ENCODE data around the gene SOX21. TPM values are rescaled to one million over a fixed set of nuclear protein-coding genes. Genes with fewer than 3 reads are reported as not detected.

Gene SOX21
- total and polyA plus RNA-seq, 2 experiments from 2014 or later: 1.7 to 3.5 TPM

DNA sequence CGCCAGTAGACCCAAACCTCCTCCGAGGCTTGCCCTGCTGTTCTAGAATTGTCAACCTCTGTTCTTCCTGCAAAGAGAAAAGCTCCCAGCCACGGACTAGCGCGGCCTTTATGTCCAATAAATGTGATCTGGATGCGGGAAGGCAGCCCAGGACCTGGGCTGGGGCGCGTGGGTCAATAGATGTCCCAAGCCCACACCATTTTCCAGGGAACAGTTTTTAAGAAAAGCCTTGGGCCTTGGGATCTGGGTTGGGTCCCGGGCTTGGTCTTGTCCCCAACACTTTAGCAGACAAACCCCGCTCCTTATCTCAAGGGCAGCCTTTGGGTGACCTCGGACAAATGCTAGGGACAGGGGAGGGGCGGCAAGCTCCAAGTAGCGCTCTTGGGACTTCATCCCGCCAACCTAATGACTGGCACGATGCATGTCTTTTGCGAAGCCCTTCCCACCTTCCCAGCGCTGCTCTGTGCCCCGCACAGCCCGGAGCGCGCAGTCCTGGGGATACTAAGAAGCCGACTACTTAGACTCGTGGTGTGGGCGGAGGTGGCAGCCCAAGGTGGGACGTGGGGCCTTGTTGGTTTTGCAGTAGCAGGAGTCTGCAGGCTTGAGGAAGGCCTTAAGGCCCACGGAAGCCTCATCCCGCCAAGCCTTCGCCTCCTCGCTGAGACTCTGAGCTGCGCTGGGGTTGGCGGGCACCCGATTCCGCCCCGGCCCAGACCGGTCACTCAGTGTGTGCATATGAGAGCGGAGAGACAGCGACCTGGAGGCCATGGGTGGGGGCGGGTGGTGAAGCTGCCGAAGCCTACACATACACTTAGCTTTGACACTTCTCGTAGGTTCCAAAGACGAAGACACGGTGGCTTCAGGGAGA is 10.8 kb downstream of the SOX21 start:
- Histone ChIP-seq H3F3A (replicated peaks; ENCODE audit: low read depth) (peaks cover 9% of the 10 kb centered on the region; the same call in 1 of the 2 replicates), H3K27me3 (ENCODE audit: insufficient read depth) (peaks cover 79% of the 10 kb centered on the region), H3K9me2 (ENCODE audit: insufficient read depth) (no peaks in the 10 kb centered on the region), H3K27ac (ENCODE audit: low read depth) (no peak overlapping the region), H3K79me2 (replicated peaks; ENCODE audit: insufficient read depth) (no peaks in the 10 kb centered on the region), H4K20me1 (replicated peaks; ENCODE audit: insufficient read depth) (no peaks in the 10 kb centered on the region), H3K36me3 (ENCODE audit: insufficient read depth) (no peaks in the 10 kb centered on the region), H3K4me1 (ENCODE audit: insufficient read depth) (peaks cover 37% of the 10 kb centered on the region), H3K4me2 (peak overlapping the region; percentile 91), H3K4me3 (peak overlapping the region; percentile 67), H2AFZ (peak overlapping the region; percentile 82)
- peak; percentile 13 for ATAC-seq
- H3K4me1 Mint-ChIP-seq: peaks cover 35% of the 10 kb centered on the region
- H3K4me3 Mint-ChIP-seq: peak overlapping the region; percentile 66
- DNase-seq (ENCODE audit: low spot score): peak; percentile 43
- no peak overlapping the region for H3K27ac Mint-ChIP-seq
- peaks cover 23% of the 10 kb centered on the region for H3K9me3 Mint-ChIP-seq
- peaks cover 21% of the 10 kb centered on the region; the same call in 2 of the 3 replicates for H3K36me3 Mint-ChIP-seq (ENCODE audit: low read depth)
- H3K27me3 Mint-ChIP-seq (ENCODE audit: insufficient read depth, low read depth, poor library complexity): peaks cover 75% of the 10 kb centered on the region
- TF ChIP-seq EZH2 (IDR thresholded peaks at IDR 0.05; ENCODE audit: low read depth, unreplicated experiment): peak; percentile 91
- no peak for TF ChIP-seq STAT1 (IDR thresholded peaks at IDR 0.05; ENCODE audit: unreplicated experiment)
- no peak for TF ChIP-seq CREB1 (CRISPR knock-in tag; IDR thresholded peaks at IDR 0.05; ENCODE audit: low read depth)
- TF ChIP-seq, protein P1, sequence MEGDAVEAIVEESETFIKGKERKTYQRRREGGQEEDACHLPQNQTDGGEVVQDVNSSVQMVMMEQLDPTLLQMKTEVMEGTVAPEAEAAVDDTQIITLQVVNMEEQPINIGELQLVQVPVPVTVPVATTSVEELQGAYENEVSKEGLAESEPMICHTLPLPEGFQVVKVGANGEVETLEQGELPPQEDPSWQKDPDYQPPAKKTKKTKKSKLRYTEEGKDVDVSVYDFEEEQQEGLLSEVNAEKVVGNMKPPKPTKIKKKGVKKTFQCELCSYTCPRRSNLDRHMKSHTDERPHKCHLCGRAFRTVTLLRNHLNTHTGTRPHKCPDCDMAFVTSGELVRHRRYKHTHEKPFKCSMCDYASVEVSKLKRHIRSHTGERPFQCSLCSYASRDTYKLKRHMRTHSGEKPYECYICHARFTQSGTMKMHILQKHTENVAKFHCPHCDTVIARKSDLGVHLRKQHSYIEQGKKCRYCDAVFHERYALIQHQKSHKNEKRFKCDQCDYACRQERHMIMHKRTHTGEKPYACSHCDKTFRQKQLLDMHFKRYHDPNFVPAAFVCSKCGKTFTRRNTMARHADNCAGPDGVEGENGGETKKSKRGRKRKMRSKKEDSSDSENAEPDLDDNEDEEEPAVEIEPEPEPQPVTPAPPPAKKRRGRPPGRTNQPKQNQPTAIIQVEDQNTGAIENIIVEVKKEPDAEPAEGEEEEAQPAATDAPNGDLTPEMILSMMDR (conservative IDR thresholded peaks at IDR 0.05; ENCODE audit: low read depth in 2 of 2): no peak

DNA sequence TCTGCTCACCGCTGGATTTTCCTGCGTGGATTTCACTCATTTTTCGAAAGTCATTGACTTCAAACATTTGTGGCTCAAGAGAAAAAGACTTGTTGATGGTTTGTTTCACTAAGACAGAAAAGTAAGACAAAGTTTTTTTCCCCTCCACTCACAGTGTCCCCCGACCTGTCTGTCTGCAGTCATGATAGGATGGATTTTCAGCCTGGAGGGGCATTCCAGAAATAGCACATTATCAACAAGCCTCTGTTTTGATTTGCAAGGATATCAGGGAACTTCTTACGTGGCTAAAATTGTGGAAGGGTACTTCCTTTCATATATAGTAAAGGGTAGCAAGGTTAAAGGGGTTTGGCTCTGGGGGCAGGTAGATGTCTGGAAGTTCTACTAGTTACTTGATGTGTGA is 11.8 kb downstream of the SOX21 start:
- no peak overlapping the region for H3K4me3 ChIP-seq
- no peak overlapping the region for H3K4me3 Mint-ChIP-seq
- H4K20me1 ChIP-seq (replicated peaks; ENCODE audit: insufficient read depth): no peaks in the 10 kb centered on the region
- peaks cover 25% of the 10 kb centered on the region for H3K4me1 Mint-ChIP-seq
- H3K36me3 Mint-ChIP-seq (ENCODE audit: low read depth): peaks cover 19% of the 10 kb centered on the region; the same call in 2 of the 3 replicates
- no peak overlapping the region for H3K27ac ChIP-seq (ENCODE audit: low read depth)
- no peaks in the 10 kb centered on the region for H3K36me3 ChIP-seq (ENCODE audit: insufficient read depth)
- peaks cover 68% of the 10 kb centered on the region for H3K27me3 Mint-ChIP-seq (ENCODE audit: insufficient read depth, low read depth, poor library complexity)
- H3K9me3 Mint-ChIP-seq: peaks cover 21% of the 10 kb centered on the region
- H3K27me3 ChIP-seq (ENCODE audit: insufficient read depth): peaks cover 69% of the 10 kb centered on the region
- H3K27ac Mint-ChIP-seq: no peak overlapping the region
- H3K9me2 ChIP-seq (ENCODE audit: insufficient read depth): no peaks in the 10 kb centered on the region
- no peak overlapping the region for H3K4me2 ChIP-seq
- H3K4me1 ChIP-seq (ENCODE audit: insufficient read depth): peaks cover 28% of the 10 kb centered on the region
- no peak overlapping the region for H2AFZ ChIP-seq
- no peaks in the 10 kb centered on the region for H3K79me2 ChIP-seq (replicated peaks; ENCODE audit: insufficient read depth)
- no peak for ATAC-seq
- peaks cover 9% of the 10 kb centered on the region; the same call in 1 of the 2 replicates for H3F3A ChIP-seq (replicated peaks; ENCODE audit: low read depth)
- DNase-seq (ENCODE audit: low spot score): no peak
- TF ChIP-seq ZNF114 (CRISPR knock-in tag; IDR thresholded peaks at IDR 0.05) (no peak), EZH2 (IDR thresholded peaks at IDR 0.05; ENCODE audit: low read depth, unreplicated experiment) (no peak), EZH2phosphoT487 (IDR thresholded peaks at IDR 0.05; ENCODE audit: unreplicated experiment) (no peak), POLR2AphosphoS5 (IDR thresholded peaks at IDR 0.05; ENCODE audit: low read depth) (no peak), NANOG (IDR thresholded peaks at IDR 0.05; ENCODE audit: borderline replicate concordance) (no peak), STAT1 (IDR thresholded peaks at IDR 0.05; ENCODE audit: unreplicated experiment) (no peak)
- TF ChIP-seq, protein P2, sequence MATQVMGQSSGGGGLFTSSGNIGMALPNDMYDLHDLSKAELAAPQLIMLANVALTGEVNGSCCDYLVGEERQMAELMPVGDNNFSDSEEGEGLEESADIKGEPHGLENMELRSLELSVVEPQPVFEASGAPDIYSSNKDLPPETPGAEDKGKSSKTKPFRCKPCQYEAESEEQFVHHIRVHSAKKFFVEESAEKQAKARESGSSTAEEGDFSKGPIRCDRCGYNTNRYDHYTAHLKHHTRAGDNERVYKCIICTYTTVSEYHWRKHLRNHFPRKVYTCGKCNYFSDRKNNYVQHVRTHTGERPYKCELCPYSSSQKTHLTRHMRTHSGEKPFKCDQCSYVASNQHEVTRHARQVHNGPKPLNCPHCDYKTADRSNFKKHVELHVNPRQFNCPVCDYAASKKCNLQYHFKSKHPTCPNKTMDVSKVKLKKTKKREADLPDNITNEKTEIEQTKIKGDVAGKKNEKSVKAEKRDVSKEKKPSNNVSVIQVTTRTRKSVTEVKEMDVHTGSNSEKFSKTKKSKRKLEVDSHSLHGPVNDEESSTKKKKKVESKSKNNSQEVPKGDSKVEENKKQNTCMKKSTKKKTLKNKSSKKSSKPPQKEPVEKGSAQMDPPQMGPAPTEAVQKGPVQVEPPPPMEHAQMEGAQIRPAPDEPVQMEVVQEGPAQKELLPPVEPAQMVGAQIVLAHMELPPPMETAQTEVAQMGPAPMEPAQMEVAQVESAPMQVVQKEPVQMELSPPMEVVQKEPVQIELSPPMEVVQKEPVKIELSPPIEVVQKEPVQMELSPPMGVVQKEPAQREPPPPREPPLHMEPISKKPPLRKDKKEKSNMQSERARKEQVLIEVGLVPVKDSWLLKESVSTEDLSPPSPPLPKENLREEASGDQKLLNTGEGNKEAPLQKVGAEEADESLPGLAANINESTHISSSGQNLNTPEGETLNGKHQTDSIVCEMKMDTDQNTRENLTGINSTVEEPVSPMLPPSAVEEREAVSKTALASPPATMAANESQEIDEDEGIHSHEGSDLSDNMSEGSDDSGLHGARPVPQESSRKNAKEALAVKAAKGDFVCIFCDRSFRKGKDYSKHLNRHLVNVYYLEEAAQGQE (IDR thresholded peaks at IDR 0.05; ENCODE audit: unreplicated experiment): no peak
- TF ChIP-seq, protein P1 (conservative IDR thresholded peaks at IDR 0.05; ENCODE audit: low read depth in 2 of 2): no peak
- TF ChIP-seq, protein P3, sequence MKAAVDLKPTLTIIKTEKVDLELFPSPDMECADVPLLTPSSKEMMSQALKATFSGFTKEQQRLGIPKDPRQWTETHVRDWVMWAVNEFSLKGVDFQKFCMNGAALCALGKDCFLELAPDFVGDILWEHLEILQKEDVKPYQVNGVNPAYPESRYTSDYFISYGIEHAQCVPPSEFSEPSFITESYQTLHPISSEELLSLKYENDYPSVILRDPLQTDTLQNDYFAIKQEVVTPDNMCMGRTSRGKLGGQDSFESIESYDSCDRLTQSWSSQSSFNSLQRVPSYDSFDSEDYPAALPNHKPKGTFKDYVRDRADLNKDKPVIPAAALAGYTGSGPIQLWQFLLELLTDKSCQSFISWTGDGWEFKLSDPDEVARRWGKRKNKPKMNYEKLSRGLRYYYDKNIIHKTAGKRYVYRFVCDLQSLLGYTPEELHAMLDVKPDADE (IDR thresholded peaks at IDR 0.05): no peak

Data from GM23338 (cell line).